Central memory CD4-positive, alpha-beta T cell (primary cell): Measurements from ENCODE around the gene NDRG2.

ENCODE experiments used
- DNase-seq: peaks from one replicate; pipeline ENCODE4 v3.0.0; 2022
- total RNA-seq, 3 experiments: gene quantifications; one replicate each; lab custom pipeline; 2026; lab: John Stamatoyannopoulos, UW

The NDRG2 gene
- total RNA-seq, result 1.4 to 13.5 (median 10.1) reads per million in 3 experiments

DNA sequence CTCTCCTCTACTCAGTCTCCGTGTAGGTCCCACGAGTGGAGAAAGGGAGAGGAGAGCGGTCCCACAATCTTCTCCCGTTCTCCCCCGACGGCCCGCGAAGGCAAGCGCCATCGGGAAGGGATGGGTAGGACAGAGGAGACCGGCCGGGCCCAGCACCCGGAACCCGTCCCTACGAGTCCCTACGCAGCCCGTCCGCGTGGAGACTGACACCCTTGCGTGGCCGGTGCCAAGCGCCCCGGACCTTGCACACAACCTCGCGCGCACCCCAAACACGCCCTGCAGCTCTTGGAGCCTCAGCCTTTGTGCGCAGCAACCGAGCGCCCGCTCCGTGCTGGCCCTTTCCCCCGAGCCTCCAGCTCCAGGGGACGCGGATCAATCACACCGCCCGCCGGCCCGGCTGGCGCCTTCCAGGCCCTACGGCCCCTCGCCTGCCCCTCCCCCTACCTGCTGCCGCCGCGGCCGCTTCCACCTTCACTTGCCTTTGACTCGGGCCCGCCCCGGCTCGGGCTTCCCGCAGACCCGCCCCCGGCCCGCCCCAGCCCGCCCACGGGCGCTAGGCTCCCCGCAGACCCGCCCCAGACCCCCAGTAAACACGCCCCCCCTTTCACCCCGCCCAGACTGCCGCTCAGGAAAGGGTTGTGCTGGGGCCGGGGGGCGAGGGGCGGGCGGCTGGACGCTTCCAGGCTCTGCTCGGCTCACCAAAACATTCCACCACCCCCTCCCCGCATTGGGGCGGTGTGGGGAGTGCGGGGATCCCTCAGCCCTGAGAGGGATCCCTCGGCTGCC, at the start of gene NDRG2:
Gene NDRG2 (minus strand): TSS at position 477 of the 786 bp plus-strand sequence. CDS start 1,746 bp downstream, outside the sequence.
- peak; percentile 68 for DNase-seq

- DNase-seq, result no peak
Observed at GRCh38 chr14:21073921-21074320, 49.1 kb upstream of the NDRG2 start.

GRCh38 chr14:21072781-21073339, 48.0 kb upstream of the NDRG2 start:
- DNase-seq, result no peak

- no peak for DNase-seq
Observed at GRCh38 chr14:21072031-21072473, 47.2 kb upstream of the NDRG2 start.

- peak; percentile 29 for DNase-seq
Observed at GRCh38 chr14:21071225-21072030, 46.6 kb upstream of the NDRG2 start.

DNA sequence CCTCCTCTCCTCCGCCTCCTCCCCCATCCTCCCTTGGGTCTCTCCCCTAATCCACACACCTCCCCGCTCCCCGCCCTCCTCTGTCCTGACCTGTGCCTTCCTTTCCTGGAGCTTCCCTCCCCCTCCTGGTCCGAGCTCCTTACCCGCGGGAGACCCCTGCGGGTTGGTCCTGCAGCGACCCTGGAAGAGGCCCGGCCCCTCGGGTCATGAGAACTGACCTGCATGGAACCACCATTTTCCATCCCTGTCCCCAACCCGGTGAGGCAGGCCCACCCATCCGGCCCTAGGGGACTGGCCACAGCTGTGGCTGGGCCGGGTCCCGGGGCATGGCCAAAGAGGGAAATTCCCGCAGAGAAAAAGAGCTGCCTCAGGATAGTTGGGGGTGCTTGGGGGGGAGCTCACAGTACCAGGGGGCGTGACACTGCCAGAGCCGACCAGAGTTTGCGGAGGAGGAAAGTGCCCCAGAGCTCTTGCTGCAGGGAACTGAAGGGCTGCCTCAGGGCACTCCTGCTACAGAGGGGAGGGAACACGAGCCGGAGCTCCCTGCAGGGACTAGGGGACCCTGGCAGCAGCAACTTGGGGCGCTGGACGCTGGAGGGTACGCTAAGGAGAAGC, 45.9 kb upstream of the NDRG2 start:
- DNase-seq, result peak; percentile 14

DNA sequence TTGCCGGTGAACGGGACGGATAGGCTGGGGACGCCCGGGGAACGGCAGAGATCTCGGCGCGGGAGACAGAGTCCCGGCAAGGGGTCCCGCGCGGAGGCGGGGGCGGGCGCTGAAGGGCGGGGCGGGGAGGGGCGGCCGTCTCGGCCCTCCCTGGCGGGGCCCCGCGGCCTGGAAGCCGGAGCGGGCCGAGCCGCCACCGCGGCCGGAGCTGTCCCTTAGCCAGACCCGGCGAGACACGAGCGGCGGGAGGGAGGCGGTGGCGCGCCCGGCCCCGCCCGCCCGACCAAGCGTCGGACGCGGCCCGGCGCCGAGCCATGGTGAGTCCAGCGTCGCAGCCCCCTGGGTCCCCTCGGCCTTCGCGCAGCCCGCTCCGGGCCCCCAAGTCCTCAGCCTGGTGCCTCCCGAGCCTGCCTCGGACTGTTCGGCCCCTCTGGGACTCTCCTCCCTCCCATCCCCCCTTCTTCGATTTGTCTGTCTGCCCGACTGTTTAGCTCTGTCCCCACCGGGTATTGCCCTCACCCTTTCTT, 45.3 kb upstream of the NDRG2 start, which contains the start of gene ARHGEF40:
Gene ARHGEF40 (plus strand): TSS at position 222 of the 527 bp plus-strand sequence. CDS start 93 bp downstream, at position 315.
- DNase-seq, result no peak

DNA sequence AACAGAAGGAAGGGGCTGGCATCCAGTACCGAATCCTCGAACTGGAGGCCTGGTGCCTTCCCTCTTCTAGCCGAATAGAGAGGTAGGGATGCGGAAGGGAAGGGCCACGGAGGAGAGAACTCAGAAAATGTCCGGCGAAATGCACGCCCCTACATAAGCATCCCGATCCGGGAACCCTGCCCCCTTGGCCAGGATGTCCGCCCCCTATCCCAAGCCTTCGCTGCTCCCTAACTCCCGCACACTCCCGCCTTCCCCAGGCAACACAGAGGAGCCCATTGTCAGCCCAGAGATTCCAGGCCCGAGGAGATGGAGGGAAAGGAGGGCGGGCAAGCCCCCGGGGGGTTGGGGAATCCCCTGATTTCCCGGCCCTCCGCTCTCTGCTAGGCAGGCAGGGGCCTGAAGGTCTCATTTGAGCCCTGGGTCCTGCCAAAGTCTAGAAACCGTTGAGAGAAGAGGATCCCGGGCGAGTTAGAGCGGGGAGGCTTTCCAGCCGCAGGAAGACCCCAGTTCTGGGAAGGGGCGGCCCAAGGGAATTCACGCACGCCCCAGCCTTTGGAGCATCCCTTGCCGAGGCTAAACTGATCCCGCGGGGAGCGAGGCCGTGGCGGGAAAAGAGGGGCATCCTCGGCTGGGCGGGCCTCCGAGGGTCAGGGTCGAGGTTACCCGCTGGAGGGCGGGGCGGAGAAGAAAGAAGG, 44.7 kb upstream of the NDRG2 start:
- DNase-seq, result peak; percentile 16

- DNase-seq, result peak; percentile 52
Observed at GRCh38 chr14:21068521-21069387, 43.9 kb upstream of the NDRG2 start.

GRCh38 chr14:21066882-21067502, 42.1 kb upstream of the NDRG2 start:
- no peak for DNase-seq

- DNase-seq, result no peak
Observed at GRCh38 chr14:21063479-21063878, 38.6 kb upstream of the NDRG2 start.

- no peak for DNase-seq
Observed at GRCh38 chr14:21061347-21061668, 36.4 kb upstream of the NDRG2 start.

- no peak for DNase-seq
Observed at GRCh38 chr14:21060614-21061346, 35.9 kb upstream of the NDRG2 start.

DNA sequence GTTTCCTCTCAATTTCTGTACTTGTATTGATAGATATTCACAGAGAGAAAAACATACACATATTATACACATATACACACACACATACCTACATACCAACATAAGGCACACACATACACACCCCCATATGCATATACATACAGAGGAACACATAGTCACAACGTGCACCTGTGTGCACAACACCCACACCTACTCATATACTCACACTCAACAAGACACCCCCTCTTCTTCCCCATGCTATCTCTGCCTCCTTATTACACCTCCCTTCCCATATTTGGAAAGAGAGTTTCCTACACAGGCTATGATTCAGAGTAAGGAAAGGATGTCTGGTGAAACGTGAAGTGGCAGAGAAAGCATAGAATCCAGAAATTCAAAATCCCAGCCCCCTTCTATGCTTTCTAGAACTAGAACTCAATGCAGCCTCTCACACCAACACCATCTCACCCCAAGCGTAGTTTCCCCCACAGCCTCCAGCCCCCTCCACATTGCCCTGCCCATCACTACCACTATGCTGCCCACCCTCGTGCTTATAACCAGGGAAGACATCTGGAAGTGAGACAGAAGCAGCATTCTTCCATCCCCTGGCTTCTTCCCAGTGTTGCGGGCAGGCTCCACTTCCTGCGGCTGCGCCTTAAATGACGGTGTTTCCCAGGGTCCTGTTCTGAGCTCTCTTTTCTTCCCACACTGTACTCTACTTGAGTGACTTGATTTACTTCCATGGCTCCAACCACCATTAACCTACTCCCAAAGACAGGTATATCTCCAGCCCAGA, 35.2 kb upstream of the NDRG2 start:
- DNase-seq, result no peak

GRCh38 chr14:21058903-21059302, 34.0 kb upstream of the NDRG2 start:
- DNase-seq, result no peak

DNA sequence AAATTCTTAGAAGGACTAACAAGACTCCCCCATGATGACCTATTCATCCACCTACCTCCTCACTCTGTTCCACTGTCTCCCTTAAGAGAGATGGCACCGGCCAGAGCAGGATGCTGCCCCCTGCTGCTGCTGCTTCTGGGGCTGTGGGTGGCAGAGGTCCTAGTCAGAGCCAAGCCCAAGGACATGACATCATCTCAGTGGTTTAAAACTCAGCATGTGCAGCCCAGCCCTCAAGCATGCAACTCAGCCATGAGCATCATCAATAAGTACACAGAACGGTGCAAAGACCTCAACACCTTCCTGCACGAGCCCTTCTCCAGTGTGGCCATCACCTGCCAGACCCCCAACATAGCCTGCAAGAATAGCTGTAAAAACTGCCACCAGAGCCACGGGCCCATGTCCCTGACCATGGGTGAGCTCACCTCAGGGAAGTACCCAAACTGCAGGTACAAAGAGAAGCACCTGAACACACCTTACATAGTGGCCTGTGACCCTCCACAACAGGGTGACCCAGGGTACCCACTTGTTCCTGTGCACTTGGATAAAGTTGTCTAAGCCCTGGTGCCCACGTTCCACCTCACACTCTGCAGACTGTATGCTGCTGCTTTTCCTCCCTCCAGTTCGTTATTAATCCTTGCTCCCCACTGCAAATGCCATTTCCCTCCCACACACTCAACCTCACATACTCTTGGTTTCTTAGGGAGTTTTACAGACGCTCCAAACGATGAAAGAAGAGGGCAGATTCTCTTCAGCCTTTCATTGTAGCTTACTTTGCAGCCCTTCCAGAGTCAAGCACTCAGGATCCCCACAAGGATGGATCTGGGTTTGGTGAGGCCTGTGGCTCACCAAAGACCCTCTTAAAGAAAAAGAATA, 33.2 kb upstream of the NDRG2 start, which contains the start of gene RNASE8:
Gene RNASE8 (plus strand): TSS at position 20 of the 873 bp plus-strand sequence. CDS start 71 bp downstream, at position 91.
- DNase-seq, result no peak

DNA sequence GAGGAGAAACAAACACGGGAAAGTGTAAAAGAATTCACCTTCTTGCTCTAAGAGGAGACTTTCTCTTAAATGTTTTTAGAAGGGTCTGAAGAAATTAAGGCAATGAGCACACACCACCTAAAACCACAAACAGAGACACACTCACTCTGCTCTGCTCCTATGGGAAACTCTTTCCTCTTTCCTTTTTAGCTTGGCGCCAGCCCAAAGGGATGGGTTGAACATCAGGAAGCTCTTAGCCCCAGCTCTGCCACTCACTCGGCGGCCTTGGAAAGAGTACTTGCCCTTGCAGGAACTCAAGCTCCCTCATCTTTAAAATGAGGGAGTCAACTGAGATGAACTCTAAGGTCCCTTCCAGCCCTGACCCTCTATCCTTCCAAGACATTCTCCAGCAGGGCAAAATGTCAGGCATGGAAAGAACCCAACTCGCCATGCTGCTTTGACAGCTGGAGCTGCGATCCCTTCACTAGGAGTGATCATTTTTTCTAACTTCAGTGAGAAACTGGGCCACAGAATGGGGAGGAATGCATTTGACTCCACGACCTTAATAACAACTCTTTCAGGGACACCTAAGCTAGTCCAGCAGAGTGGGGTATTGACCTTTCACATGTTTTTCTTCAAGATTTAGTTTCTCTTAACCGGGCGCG, 31.8 kb upstream of the NDRG2 start:
- no peak for DNase-seq
